Glutamatergic neuron (in vitro differentiated cells): ENCODE data around the gene TMEM92. TPM values are rescaled to one million over a fixed set of nuclear protein-coding genes. Genes with fewer than 3 reads are reported as not detected.
"Not testable (repeated sequence)": the region's sequence is repeated elsewhere in the genome, so short reads cannot be mapped to it uniquely, and the experiment has no call there.

Experiments
- DNase-seq: peaks from one replicate; pipeline ENCODE4 v3.0.0; 2022
- H3K27ac Mint-ChIP-seq: one replicate; pipeline ENCODE4 v1.8.0; 2020; ENCODE audit warnings: mild to moderate bottlenecking, mixed read lengths, inconsistent platforms; ENCODE audit not compliant: unreplicated experiment
- H3K27me3 Mint-ChIP-seq: one replicate; pipeline ENCODE4 v1.8.0; 2020; ENCODE audit warnings: mild to moderate bottlenecking, moderate library complexity, mixed read lengths, inconsistent platforms; ENCODE audit not compliant: unreplicated experiment
- H3K36me3 Mint-ChIP-seq: one replicate; pipeline ENCODE4 v1.8.0; 2020; ENCODE audit warnings: mild to moderate bottlenecking, mixed read lengths, inconsistent platforms; ENCODE audit not compliant: unreplicated experiment
- H3K4me1 Mint-ChIP-seq: one replicate; pipeline ENCODE4 v1.8.0; 2020; ENCODE audit warnings: mild to moderate bottlenecking, low read depth, mixed read lengths, inconsistent platforms; ENCODE audit not compliant: unreplicated experiment
- H3K4me3 Mint-ChIP-seq: one replicate; pipeline ENCODE4 v1.8.0; 2020; ENCODE audit warnings: mild to moderate bottlenecking, mixed read lengths, inconsistent platforms; ENCODE audit not compliant: unreplicated experiment
- H3K9me3 Mint-ChIP-seq: one replicate; pipeline ENCODE4 v1.8.0; 2020; ENCODE audit warnings: mild to moderate bottlenecking, moderate library complexity, mixed read lengths, inconsistent platforms; ENCODE audit not compliant: unreplicated experiment
- total RNA-seq: library from RNA; stranded (reverse); fragmentation: NEBNext Ultra II Directional; extraction: Animal tissue kit (Norgen Biotek cat#: 25700); gene quantifications from one replicate; pipeline ENCODE4 v1.2.1, GENCODE V29; 2021; ENCODE audit not compliant: unreplicated experiment
- TF ChIP-seq, protein P1 (sequence below): fragments of 200-600 bp; sonication (generic); IDR thresholded peaks from one replicate; pipeline ENCODE4 v1.5.0; 2021; ENCODE audit not compliant: partially characterized antibody, unreplicated experiment

Gene TMEM92
- total RNA-seq, 1 donor from 2014 or later: not detected

DNA sequence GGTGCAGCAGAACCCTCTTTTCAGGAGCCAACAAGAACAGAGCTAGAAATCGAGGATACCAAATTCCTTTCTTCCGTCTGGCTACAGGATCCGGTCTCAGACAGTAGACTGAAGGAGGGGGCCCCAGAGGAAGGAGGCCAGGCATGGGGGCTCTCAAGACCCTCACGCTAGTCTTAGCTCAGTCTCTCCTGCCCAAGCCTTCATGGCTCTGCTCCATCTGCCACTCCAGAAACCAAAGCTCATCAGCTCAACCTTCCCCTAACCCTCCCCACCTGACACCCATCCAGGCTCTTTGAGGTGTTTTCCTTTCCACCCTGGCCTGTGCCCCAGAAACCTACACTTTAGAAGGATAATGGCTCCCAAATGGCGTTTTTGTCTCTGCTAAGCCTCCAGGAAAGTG is 6.2 kb upstream of the TMEM92 start:
- Mint-ChIP-seq H3K4me3 (no peak overlapping the region), H3K4me1 (peaks cover 12% of the 10 kb centered on the region), H3K9me3 (peaks cover 5% of the 10 kb centered on the region), H3K36me3 (no peaks in the 10 kb centered on the region), H3K27me3 (peaks cover 6% of the 10 kb centered on the region), H3K27ac (no peak overlapping the region)
- DNase-seq: no peak
- TF ChIP-seq, protein P1, sequence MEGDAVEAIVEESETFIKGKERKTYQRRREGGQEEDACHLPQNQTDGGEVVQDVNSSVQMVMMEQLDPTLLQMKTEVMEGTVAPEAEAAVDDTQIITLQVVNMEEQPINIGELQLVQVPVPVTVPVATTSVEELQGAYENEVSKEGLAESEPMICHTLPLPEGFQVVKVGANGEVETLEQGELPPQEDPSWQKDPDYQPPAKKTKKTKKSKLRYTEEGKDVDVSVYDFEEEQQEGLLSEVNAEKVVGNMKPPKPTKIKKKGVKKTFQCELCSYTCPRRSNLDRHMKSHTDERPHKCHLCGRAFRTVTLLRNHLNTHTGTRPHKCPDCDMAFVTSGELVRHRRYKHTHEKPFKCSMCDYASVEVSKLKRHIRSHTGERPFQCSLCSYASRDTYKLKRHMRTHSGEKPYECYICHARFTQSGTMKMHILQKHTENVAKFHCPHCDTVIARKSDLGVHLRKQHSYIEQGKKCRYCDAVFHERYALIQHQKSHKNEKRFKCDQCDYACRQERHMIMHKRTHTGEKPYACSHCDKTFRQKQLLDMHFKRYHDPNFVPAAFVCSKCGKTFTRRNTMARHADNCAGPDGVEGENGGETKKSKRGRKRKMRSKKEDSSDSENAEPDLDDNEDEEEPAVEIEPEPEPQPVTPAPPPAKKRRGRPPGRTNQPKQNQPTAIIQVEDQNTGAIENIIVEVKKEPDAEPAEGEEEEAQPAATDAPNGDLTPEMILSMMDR: no peak

DNA sequence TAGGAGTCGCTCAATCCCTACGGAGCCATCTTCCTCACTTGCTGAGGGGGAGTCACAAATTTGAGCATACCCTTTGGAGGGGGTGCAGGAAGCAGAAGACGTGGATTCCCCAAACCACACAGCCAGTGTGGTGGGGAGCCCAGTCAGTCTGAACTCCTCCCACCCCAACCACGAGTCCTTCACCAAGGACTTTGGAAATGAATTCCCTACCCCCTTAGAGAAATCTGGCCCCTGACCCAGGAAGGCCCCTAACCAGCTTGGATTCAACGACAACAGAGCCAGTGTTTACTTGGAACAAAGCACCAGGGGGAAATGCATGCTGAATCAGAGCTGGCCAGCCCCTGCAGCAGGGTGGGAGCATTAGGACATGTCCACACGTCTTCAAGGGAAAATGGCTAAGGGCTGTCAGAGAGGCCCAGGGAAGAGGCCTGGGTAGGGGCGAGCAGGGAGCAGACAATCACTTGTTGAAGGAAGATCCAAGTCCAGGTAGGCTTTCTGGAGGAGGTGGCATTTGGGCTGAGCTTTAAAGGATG is 5.5 kb upstream of the TMEM92 start:
- Mint-ChIP-seq H3K4me1 (peaks cover 7% of the 10 kb centered on the region), H3K36me3 (no peaks in the 10 kb centered on the region), H3K9me3 (peaks cover 5% of the 10 kb centered on the region), H3K27ac (no peak overlapping the region), H3K27me3 (peaks cover 6% of the 10 kb centered on the region), H3K4me3 (no peak overlapping the region)
- TF ChIP-seq, protein P1: no peak
- no peak for DNase-seq

DNA sequence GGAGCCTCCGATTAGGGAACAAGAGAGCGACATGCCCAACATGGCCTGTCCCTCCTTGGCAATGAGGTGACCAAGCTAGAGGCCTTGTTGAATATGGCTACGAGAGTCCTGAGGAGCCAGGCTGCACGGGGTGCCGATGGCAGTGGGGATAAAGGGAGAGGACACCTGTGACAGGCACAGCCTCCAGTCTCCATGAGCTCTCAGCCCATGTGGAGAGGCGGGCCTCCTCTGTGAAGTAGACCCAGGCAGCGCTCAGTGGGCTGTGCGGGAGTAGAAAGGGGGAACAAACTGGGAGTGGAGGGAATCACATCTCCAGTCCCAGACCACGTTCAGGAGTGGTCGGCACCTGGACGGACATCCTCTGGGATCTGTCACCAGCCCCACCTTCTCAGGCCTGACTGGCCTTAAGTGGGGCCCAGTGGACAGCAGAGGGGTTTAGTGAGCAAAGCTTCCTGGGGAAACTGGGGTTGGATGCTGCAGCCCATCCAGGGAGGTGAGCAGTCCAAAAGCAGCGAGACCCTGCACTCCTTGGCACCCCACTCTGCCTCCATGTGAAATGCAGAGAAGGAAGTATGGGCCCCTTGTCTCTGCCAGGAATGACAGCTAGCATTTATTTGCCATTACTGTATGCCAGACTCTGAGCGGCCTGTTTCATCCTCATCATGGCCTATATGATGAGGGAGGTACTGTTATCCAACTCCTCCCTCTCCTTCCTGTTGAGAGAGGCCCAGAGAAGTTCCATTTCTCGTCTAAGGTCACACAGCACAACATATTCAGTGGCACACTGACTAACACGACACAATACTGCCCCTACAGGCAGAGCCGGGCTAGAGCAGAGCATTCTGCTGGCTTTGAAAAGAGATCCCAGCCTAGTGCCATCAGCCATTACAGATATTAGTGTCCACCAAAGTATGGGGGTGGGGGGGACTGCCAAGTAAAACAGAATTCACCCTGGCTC is 4.5 kb upstream of the TMEM92 start:
- Mint-ChIP-seq H3K9me3 (peaks cover 5% of the 10 kb centered on the region), H3K4me1 (peaks cover 5% of the 10 kb centered on the region), H3K36me3 (no peaks in the 10 kb centered on the region), H3K4me3 (no peak overlapping the region), H3K27ac (no peak overlapping the region), H3K27me3 (peaks cover 6% of the 10 kb centered on the region)
- TF ChIP-seq, protein P1: peak; percentile 79
- DNase-seq: peak; percentile 82

DNA sequence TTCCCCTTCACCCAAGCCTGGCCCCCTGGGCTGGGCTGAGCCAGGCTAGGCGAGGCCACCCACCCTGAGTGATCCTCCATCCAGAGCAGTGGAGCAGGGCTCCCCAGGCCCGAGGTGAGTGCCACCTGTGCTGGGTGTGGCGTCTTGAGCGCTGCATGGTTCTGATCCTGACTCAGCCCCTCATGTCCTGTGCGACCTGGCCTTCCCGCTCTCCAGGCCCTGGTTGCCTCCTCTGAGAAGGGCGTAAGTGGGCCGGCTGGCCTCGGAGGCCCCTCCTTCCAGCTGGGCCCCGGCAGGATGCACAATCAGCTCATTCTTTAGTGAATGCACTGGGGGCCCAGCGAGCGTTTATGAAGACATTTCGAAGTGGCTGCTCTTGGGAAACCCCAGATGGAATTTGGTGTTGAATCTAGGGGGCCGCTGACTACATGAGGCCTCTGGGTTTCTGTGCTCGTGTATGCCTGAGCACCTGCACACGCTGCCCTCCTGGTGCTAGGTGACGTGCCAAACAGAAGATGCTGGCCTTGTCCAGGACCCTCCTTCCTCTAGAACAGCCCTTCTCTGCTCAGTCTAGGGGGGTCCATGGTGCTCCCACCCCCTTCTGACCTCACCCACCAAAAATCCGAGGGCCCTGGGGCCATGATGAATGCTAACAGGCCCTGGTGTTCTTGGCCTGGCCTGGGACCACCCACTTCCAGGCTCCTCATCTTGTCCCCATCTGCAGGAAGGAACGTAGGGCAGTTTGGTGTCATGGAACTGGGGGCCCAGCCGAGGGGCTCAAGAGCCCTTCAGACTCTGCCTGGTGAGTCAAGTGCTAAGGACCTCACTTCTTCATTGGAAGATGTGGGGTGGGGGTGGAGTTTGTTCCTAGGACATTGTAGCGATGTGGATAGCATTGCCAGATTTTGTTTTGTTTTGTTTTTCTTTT is 3.6 kb upstream of the TMEM92 start:
- DNase-seq: no peak
- H3K27ac Mint-ChIP-seq: no peak overlapping the region
- no peak overlapping the region for H3K4me3 Mint-ChIP-seq
- H3K27me3 Mint-ChIP-seq: peaks cover 6% of the 10 kb centered on the region
- H3K36me3 Mint-ChIP-seq: no peaks in the 10 kb centered on the region
- peaks cover 4% of the 10 kb centered on the region for H3K4me1 Mint-ChIP-seq
- TF ChIP-seq, protein P1: peak; percentile 48
- H3K9me3 Mint-ChIP-seq: peaks cover 5% of the 10 kb centered on the region

DNA sequence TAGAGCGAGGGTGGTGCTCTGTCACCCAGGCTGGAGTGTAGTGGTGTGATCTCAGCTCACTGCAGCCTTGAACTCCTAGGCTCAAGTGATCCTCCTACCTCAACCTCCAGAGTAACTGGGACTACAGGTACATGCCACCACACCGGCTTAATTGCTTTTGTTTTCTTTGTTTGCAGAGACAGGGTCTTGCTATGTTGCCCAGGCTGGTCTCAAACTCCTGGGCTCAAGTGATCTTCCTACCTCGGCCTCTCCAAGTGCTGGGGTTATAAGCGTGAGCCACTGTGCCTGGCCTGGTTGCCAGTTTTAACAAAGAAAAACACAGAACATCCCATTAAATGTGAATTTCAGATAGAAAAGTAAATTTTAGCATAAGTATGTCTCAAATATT is 2.9 kb upstream of the TMEM92 start:
- H3K4me3 Mint-ChIP-seq, H3K27me3 Mint-ChIP-seq, H3K9me3 Mint-ChIP-seq, H3K27ac Mint-ChIP-seq, H3K4me1 Mint-ChIP-seq, H3K36me3 Mint-ChIP-seq, DNase-seq: not testable (repeated sequence)
